PC-9 (cell line): ENCODE measurements around the gene MLYCD. TPM values are rescaled to one million over a fixed set of nuclear protein-coding genes. Genes with fewer than 3 reads are reported as not detected.

Source experiments
- BruUV-seq: library from RNA; stranded (reverse); fragments of 400-500 nt; replicated peaks from 2 replicates; lab custom pipeline; 2021; lab: Mats Ljungman, UMichigan
- CTCF ChIA-PET: fragments of 300-600 bp; sonication (Branson Sonifier 250); formaldehyde crosslinking; loops from one replicate; lab custom pipeline; 2022; ENCODE audit warnings: antibody characterized with exemption; lab: Charles Lee
- POLR2A ChIA-PET: fragments of 300-600 bp; sonication (Branson Sonifier 250); formaldehyde crosslinking; loops from one replicate; lab custom pipeline; 2022; ENCODE audit warnings: antibody characterized with exemption; ENCODE audit not compliant: unreplicated experiment; lab: Charles Lee
- DNase-seq, 2 experiments: peaks; one replicate each; pipeline versions ENCODE4 v3.0.0 to v3.0.0-alpha.2; 2015 to 2022; ENCODE audit warnings: mixed read lengths in 1 of 2
- H2AFZ ChIP-seq: fragments of 200-600 bp; sonication (generic); 2 replicates; pipeline ENCODE4 v1.8.1; 2017; ENCODE audit warnings: antibody characterized with exemption
- H3F3A ChIP-seq: fragments of 200-600 bp; sonication (generic); 2 replicates; pipeline ENCODE4 v1.8.1; 2017; ENCODE audit warnings: antibody characterized with exemption, mild to moderate bottlenecking, low read depth; ENCODE audit not compliant: insufficient read depth
- H3K27ac ChIP-seq: fragments of 200-600 bp; sonication (generic); 2 replicates; pipeline ENCODE4 v1.6.1; 2016; ENCODE audit warnings: mixed run types
- H3K27me3 ChIP-seq: fragments of 200-600 bp; sonication (generic); 2 replicates; pipeline ENCODE4 v1.6.1; 2016; ENCODE audit warnings: low read depth, mixed run types; ENCODE audit not compliant: insufficient read depth
- H3K36me3 ChIP-seq: fragments of 200-600 bp; sonication (generic); 2 replicates; pipeline ENCODE4 v1.6.1; 2016; ENCODE audit warnings: low read depth, mixed run types
- H3K4me1 ChIP-seq: fragments of 200-600 bp; sonication (generic); replicated peaks from 2 replicates; pipeline ENCODE4 v1.6.1; 2016; ENCODE audit warnings: mixed run types; ENCODE audit not compliant: insufficient read depth
- H3K4me2 ChIP-seq: fragments of 200-600 bp; sonication (generic); 2 replicates; pipeline ENCODE4 v1.6.1; 2017; ENCODE audit warnings: mixed run types
- H3K4me3 ChIP-seq: fragments of 200-600 bp; sonication (generic); 2 replicates; pipeline ENCODE4 v1.6.1; 2016; ENCODE audit warnings: mixed run types
- H3K79me2 ChIP-seq: fragments of 200-600 bp; sonication (generic); 2 replicates; pipeline ENCODE4 v1.6.1; 2017; ENCODE audit warnings: low read depth, mixed run types
- H3K9me2 ChIP-seq: fragments of 200-600 bp; sonication (generic); 2 replicates; pipeline ENCODE4 v1.8.1; 2017; ENCODE audit warnings: mild to moderate bottlenecking; ENCODE audit not compliant: insufficient read depth
- H3K9me3 ChIP-seq: fragments of 200-600 bp; sonication (generic); 2 replicates; pipeline ENCODE4 v1.8.1; 2016; ENCODE audit warnings: low read depth; ENCODE audit not compliant: insufficient read depth
- H4K20me1 ChIP-seq: fragments of 200-600 bp; sonication (generic); 2 replicates; pipeline ENCODE4 v1.8.1; 2017; ENCODE audit not compliant: insufficient read depth
- CTCF ChIP-seq: fragments of 200-600 bp; sonication (generic); conservative IDR thresholded peaks from 2 replicates; pipeline ENCODE4 v1.6.1; 2017; ENCODE audit warnings: mixed run types, antibody characterized with exemption, mild to moderate bottlenecking, moderate library complexity
- EZH2 ChIP-seq: fragments of 200-600 bp; sonication (generic); IDR thresholded peaks from 2 replicates; pipeline ENCODE4 v1.8.0; 2017; ENCODE audit warnings: antibody characterized with exemption, low read depth
- intact Hi-C: fragments of 100-400 bp; cut with micrococcal nuclease; formaldehyde crosslinking; loops from one replicate; pipeline ENCODE4 v1.10.0; 2022; ENCODE audit not compliant: unreplicated experiment
- total RNA-seq: library from RNA; stranded (reverse); gene quantifications from 2 replicates; pipeline ENCODE4 v1.2.3, GENCODE V29; 2021

MLYCD gene
- total RNA-seq, 1 experiment from 2014 or later: 4.7 TPM

DNA sequence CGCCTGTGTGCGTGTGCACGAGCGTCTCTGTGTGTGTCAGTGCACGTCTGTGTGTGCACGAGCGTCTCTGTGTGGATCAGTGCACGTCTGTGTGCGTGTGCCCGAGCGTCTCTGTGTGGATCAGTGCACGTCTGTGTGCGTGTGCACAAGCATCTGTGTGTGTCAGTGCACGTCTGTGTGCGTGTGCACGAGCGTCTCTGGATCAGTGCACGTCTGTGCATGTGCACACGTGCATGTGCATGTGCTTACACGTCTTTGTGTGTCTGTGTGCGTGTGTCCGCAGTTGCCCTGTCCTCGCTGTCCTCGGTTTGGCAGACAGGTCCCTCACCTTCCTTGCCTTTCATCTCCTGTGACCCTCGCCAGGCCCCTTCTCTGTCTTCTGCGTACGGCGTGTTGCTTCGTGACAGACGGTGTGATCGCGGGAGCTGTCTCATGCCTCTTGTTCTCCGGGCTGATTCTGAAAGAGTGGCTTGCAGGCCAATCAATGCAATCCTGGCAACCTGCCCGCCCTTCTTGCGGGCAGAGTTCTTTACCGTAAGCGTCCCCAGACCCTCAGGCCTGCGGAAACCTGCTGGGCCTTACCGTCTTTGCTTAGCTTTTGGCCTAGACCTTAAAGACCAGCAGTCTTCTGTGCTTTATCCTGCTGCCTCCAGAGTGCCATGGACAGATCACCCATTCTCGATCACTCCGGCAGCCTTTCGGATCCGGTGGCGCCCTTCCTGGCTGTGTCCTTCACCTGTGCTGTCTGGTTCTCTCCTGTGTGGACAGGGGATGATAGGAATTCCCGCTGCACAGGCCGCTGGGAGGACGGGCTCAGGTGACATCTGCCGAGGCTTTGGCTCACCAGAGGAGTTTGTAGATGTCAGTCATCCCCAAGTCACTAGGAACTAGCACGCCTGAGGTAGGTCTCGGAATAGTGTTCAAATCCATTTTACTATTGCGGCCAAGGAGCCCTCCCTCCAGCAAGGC lies 18.5 kb downstream of the MLYCD start:
- CTCF ChIA-PET: no interaction called here
- H3K36me3 ChIP-seq: no peaks in the 10 kb centered on the region
- BruUV-seq: no TSS peak
- H3K27ac ChIP-seq: no peak overlapping the region
- H3K27me3 ChIP-seq: no peaks in the 10 kb centered on the region
- no peak overlapping the region for H3K4me2 ChIP-seq
- H3K9me2 ChIP-seq: no peaks in the 10 kb centered on the region
- intact Hi-C loops: no loop called here
- DNase-seq: no peak
- POLR2A ChIA-PET: no interaction called here
- no peak overlapping the region for H2AFZ ChIP-seq
- no peaks in the 10 kb centered on the region for H3K79me2 ChIP-seq
- H3K4me3 ChIP-seq: no peak overlapping the region
- H4K20me1 ChIP-seq: no peaks in the 10 kb centered on the region
- no peaks in the 10 kb centered on the region for H3F3A ChIP-seq
- no peaks in the 10 kb centered on the region for H3K9me3 ChIP-seq
- TF ChIP-seq EZH2 (no peak), CTCF (no peak)
- no peaks in the 10 kb centered on the region for H3K4me1 ChIP-seq

- Histone ChIP-seq H3K79me2 (no peaks in the 10 kb centered on the region), H3K27ac (no peak overlapping the region), H3K36me3 (no peaks in the 10 kb centered on the region), H3K9me3 (no peaks in the 10 kb centered on the region), H2AFZ (no peak overlapping the region), H3K4me3 (no peak overlapping the region), H3K27me3 (no peaks in the 10 kb centered on the region), H3K9me2 (no peaks in the 10 kb centered on the region), H3F3A (no peaks in the 10 kb centered on the region), H3K4me2 (no peak overlapping the region), H3K4me1 (no peaks in the 10 kb centered on the region), H4K20me1 (no peaks in the 10 kb centered on the region)
- TF ChIP-seq CTCF (no peak), EZH2 (no peak)
- POLR2A ChIA-PET: interaction anchor here (0.6 kb wide), 1 partner anchor 8 kb away, joined by 3 read pairs; no protein-coding TSS in a partner anchor
- no TSS peak for BruUV-seq
- intact Hi-C loops: loop anchor here (10.0 kb wide), 1 partner anchor 254 kb away; no protein-coding TSS in a partner anchor
- CTCF ChIA-PET: no interaction called here
- no peak for DNase-seq
Observed at GRCh38 chr16:83920894-83921491, 22.1 kb downstream of the MLYCD start.

DNA sequence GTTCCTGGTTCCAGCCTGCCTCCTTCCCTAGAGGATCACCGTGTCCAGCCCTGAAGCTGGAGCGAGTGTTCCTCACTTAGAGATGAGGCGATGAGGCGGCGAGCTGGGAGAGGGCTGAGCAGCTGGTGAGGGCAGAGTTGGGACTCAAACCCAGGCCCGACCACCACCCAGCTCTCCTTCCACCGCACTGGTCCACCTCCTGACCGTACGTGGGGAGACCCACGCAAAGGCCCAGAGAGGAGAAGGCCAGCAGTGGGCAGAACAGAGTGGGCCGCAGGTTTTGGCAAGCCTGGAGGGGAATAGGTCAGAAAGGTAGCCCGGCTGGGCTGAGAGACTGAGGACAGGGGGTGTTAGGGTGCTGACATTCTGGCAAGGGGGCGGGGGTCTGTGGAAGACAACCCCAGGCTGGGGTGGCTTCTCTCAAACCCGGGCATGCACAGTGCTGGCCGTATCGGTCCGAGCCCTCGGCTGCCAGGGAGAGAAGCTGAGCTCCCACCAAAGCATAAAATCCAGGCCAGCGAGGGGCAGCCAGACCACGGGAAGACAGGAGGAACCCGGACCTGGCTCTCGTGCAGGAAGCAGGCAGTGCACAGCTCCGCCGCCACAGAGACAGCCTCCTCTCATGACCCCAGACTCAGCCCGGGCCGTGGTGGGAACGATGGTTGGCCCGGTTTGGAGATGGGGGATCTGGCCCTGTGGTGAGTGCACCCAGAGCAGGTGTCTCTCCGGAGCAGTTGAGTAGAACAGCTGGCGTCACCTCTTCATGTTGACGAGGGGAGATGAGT lies 24.9 kb downstream of the MLYCD start:
- Histone ChIP-seq H2AFZ (no peak overlapping the region), H3K9me3 (no peaks in the 10 kb centered on the region), H3K4me1 (peaks cover 19% of the 10 kb centered on the region), H3K27me3 (no peaks in the 10 kb centered on the region), H3F3A (peaks cover 19% of the 10 kb centered on the region), H3K4me3 (no peak overlapping the region), H3K27ac (no peak overlapping the region), H3K4me2 (no peak overlapping the region), H3K9me2 (no peaks in the 10 kb centered on the region), H4K20me1 (no peaks in the 10 kb centered on the region), H3K36me3 (no peaks in the 10 kb centered on the region), H3K79me2 (no peaks in the 10 kb centered on the region)
- no peak for DNase-seq
- POLR2A ChIA-PET: interaction anchor here (0.8 kb wide), 1 partner anchor 117 kb away, joined by 4 read pairs; no protein-coding TSS in a partner anchor
- no TSS peak for BruUV-seq
- TF ChIP-seq CTCF (no peak), EZH2 (no peak)
- CTCF ChIA-PET: no interaction called here
- intact Hi-C loops: loop anchor here (10.0 kb wide), 1 partner anchor 251 kb away; no protein-coding TSS in a partner anchor
